NCI-H2029 treated with DMSO at 0.1 percent for 48 hours (cell line): ENCODE measurements around the gene EXOC6.
"Not testable (repeated sequence)": the region's sequence is repeated elsewhere in the genome, so short reads cannot be mapped to it uniquely, and the experiment has no call there.

Experiments used
- DNase-seq: peaks from one replicate; lab custom pipeline; 2025; lab: John Stamatoyannopoulos, UW

EXOC6 gene

DNA sequence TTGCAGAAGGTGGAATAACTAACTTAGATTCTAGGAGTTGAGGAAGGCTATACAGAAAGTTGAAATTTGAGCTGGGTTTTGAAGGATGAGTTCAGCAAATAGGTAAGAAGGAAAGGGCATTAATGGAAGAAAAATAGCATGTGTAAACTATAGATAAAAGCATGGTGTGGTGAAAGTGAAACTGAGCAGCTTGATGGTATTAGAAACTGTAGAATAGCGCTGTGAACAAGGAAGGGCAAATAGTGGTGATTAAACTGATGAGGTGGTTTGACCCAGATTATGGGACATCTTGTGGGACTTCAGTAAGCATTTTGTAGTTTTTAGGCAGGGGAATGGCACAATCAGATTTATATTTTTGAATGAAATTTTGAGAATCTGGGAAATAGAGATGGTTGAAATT is 90.5 kb downstream of the EXOC6 start:
- DNase-seq: no peak

DNA sequence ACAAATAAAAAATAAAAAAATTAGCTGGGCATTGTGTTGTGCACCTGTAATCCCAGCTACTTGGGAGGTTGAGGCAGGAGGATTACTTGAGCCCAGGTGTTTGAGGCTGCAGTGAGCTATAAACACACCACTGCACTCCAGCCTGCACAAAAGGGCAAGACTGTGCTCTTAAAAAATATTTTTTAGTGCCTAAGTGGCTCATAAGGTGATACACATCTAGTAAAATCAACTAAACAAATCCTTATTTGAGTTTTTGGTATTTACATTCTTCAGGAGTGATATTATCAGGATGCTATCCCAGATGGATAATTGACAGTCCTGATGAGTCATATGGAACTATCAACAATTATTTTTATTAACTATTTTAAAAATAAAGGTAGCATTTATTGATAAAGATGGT is 93.9 kb downstream of the EXOC6 start:
- no peak for DNase-seq

DNA sequence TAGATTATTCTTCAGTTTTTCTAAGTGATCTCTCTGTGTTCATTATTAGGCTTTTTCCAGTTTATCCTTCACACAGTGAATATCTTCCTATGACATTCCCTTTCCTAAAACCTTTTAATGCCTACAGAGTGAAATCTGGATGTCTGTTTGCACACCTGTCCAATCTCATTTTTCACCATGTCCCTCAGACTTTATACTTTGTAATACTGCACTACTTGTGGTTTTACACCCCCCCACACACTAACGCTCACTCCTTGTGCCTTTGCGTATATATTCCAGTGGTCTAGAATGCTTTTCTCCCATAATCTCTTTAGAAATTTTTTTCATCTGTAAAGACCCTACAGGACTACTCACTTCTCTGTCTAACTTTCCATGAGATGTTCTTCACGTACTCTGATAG is 98.2 kb downstream of the EXOC6 start:
- no peak for DNase-seq

DNA sequence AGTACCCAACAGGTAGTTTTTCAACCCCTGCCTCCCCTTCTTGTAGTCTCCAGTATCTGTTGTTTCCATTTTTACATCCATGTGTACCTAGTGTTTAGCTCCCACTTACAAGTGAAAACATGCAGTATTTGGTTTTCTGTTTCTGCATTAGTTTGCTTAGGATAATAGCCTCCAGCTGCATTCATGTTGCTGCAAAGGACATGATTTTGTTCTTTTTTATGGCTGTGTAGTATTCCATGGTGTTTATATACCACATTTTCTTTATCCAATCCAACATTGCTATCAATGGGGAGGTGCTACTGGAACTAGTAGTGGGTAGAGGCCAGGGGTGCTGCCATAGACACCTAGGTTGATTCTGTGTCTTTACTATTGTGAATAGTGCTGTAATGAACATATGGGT is 104.3 kb downstream of the EXOC6 start:
- not testable (repeated sequence) for DNase-seq

DNA sequence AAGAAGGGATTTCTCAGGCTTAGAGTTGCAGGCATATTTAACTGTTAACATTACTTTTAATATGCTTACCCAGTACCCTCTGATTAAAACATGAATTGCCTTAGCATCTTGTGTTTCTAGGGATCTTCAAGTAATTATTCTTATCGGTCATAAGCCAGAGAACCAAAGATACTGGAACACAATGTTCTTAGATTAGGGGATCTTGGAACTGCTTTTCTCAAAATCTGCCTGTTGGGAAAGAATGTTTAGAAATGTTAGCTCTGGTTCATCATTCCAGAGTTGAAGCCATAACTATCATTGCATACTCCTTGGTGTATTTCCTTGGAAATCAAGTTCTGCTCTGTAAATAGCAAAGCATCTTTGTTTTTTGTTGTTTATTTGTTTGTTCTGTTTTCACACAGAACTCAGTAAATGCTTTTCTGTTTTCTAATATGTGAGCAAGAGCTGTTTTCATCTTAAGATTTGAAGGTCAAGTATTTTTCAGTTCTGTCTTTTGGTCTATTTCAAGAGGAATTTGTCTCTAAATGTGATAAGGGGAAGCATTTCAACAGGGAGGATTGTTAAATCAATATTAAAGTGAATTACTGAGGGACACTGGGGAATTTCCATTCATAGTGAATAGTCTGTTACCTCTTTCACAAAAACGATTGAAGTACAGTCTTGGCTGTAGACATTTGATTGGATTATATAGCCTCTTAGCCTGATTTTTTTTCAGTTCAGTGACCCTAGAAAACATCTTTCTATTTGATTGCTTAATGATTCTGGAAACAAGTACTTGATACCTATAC is 109.1 kb downstream of the EXOC6 start:
- no peak for DNase-seq

DNA sequence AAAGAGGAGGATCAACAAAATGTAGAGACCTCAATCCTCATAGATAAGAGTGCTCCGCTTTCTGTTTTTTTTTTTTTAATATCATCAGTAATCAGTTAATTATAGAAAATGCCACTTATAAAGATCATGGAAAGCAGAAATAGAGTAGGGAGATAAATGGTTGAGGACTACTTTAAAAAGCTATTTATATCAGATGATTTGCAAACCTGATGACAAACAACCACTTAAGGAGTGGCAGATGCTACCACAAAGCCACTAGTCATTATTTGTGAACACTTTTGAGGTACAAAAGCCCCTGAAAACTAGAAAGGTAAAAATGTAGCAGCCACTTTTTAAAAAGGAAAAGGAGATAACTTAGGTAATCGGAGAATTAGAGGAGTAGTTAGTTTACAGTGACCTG is 113.3 kb downstream of the EXOC6 start:
- no peak for DNase-seq

DNA sequence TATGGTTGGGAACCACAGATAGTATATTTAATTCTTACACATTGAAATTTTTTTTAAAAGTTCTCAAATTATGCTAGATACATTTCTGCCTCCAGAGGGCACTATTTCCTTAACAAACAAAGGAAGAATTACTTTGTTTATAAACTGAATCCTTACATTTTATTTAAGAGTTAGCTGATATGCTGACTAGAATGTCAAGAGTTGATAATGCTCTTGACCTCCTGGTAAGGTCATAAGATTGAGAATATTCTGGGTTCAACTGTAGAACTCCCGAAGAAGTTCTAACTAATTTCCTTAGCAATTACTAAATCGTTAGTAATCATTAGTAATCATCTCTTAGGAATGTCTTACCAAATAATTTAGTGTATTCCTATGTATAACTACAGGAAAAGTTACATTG is 117.0 kb downstream of the EXOC6 start:
- no peak for DNase-seq

DNA sequence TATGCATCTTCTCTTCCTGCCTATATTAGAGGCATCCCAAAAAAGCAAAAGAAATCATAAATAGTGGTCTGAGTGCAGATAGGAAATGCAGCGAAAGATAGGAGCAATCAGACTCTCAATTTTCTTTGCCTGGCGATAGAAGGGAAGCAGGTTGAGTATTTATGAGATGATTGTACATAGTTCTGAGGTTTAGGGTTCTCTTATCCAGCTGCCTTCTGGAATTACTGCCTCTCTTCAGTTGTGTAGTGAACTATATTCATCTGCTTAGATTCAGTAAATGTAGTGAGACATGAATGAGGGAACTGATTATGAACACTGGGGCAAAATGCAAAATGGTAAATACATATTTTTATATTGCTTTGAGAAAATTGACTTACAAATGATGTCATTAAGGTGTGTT is 119.3 kb downstream of the EXOC6 start:
- no peak for DNase-seq

DNA sequence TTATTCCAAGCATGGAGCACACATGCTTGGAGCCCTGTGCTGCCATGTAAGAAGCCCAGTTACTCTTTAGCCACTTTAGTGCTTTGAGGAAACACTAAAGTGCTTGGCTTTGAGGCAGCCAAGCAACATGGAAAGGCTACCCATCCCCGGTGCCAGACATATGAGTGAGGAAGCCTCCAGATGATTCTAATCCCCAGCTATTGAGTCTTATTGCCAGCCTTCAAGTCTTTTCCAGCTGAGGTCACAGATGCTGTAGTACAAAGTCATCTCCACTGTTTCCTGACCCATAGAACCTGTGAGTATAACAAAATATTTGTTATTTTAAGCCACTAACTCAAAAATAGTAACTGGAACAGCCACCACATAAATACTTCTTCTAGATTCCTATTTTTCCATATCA is 120.8 kb downstream of the EXOC6 start:
- DNase-seq: no peak

DNA sequence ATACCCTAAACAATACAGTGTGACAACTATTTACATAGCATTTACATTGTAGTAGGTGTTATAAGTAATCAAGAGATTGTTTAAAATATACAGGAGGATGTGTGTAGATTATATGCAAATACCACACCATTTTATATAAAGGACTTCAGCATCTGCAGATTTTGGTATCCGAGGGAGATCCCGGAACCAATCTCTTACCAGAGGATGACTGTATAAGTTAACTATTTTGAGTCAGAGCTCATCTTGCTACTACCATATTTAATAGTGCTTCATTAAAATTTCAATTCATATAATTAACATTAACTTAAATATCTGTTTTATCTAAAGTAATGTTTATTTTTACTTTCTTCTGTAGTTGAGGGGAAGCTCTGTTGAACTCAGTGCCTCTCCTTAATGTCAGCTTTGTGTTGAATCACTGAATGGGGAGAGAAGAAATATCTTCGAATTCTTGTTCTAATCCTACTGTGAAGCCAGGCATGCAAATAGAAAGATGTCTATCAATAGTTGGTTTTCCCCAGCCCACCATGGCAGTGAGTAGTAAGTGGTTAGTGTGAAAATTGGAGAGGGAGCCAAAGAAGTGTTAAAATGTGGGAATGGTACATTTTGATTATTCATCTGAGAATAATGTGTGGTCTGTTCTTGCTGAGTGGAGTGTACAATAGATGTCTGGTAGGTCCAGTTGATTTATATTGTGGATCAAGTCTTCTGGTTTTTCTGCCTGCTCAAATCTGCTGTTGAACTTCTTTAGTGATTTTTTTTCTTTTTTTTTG is 122.2 kb downstream of the EXOC6 start:
- no peak for DNase-seq

DNA sequence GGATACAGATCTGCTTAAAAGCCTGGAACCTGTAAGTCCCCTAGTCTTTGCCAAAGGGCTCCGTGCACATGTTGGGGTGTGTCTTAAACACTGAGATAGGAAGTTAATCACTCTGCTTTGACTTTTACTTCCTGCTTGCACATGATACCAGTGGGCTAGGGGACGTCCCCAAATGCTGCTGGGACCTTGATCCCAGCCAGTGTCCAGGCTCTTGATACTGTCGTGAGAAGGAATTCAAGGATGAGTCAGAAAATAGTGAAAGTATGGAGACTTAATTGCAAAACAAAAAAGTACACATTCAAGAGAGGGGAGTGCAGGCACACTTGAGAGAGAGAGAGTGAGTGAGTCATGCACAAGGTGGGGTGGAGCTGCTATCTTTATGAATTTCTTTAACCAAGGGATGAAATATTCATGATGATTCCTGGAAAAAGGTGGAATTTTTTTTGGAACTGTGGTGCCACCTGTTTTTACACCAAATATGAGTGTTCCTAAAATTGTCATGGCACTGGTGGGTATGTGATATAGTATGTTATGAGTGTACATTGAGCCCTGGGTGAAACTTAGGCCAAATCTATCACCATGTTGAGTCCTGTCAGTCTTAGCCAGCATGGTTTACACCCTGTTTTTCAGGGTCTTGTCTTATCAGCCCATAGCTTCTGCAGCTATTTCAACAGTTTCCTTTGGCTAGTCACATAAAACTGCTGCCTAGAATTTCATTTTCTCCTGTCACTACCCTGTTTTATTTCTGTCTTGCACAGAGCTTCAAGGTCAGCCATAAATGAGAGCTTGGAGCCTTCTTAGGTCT is 123.9 kb downstream of the EXOC6 start:
- no peak for DNase-seq

DNA sequence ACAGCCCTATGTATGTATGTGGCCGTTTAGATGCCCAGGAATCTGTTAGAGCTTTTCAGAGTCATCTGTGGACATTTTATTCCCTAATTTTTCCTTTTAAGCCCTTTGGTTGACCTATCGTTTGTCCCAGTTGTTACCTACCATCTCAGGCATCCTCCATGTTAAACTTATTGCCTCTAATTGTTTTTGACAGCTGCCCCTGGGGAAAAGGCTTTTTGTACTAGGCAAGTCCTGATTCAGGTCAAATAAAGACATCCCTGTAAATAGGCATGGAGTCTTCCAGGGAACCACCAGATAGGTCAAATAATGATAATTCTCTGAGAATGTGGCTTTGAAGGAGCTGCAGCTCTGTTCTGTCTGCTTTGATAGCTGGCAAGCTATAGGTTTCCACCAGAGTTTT is 124.6 kb downstream of the EXOC6 start:
- DNase-seq: no peak

DNA sequence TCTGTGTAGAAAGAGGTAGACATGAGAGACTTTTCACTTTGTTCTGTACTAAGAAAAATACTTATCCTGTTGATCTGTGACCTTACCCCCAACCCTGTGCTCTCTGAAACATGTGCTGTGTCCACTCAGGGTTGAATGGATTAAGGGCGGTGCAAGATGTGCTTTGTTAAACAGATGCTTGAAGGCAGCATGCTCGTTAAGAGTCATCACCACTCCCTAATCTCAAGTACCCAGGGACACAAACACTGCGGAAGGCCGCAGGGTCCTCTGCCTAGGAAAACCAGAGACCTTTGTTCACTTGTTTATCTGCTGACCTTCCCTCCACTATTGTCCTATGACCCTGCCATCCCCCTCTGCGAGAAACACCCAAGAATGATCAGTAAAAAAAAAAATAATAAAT is 128.0 kb downstream of the EXOC6 start:
- not testable (repeated sequence) for DNase-seq

DNA sequence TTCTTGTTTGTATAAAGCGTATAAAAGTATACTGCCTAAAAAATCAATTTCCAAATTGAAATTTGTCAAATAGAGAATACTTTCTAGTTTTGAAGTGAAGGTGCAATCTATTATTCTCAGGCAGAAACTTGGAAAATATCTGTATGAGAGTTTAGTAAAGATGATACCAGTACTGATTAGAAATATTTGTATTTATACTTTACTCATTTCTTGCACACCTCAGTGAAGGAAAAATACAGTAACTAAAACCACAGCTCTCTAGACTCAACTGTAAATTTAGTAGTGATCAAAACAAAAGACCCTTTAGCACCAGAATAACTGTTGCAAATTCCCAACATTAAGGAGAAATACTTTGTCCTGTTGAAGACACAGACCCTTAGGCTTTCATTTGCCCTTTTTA is 140.9 kb downstream of the EXOC6 start:
- DNase-seq: no peak

DNA sequence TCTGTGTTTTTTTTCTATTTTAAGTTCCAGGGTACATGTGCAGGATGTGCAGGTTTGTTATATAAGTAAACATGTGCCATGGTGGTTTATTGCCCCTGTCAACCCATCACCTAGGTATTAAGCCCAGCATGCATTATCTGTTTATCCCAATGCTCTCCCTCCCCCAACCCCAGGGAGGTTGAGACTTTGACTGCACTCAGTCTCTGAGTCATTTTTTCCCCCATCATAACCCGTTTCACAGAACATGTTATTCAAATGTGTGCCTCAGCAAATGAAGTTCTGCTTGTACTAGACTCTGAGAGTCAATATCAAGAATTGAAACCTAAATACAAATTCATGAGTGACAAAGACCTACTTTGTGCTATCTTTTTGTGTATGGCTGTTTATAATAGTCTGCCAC is 142.3 kb downstream of the EXOC6 start:
- no peak for DNase-seq

DNA sequence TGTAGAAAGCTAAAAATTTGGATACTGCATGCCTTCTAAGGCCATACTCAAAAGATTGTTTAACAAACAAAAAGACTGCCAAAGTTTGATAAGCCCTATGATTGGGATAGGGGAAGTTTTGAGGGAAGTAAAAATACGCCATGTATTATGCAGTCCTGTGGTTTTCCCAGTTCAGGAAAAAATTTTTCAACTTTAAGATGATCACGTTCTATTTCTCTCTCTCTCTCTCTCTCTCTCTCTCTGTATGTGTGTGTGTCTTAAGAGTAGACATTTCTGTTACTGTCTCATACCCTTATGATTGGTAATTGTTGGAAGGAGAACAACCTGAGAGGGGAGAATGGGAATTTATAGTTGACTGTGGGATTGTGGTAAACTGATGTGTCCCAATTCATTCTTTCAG is 143.2 kb downstream of the EXOC6 start:
- no peak for DNase-seq

DNA sequence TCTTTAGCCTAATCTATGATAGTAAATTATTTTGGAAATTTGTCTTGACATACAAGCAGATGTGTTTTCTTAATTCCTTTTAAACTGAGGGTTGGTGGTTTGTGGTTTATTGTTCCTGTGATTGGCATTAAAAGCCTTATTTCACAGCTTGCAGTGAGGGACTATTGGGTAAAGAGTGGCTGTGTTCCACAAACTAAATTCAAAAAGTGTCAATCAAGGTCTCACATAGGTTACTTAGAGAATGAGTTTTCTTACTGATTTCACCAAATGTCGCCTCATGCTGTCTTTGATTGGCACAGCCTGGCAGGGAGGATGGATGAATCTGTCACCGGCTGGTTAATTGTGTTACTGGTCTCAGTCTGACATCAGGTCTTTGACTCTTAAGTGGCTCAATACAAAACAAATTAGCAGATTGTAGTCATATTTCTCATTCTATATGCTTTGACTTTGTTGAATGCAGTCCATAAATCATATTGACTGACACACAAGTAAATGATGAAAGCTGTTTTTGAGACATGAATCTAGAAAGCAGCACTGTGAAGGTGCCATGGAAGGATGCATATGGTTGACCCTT is 145.5 kb downstream of the EXOC6 start:
- no peak for DNase-seq

DNA sequence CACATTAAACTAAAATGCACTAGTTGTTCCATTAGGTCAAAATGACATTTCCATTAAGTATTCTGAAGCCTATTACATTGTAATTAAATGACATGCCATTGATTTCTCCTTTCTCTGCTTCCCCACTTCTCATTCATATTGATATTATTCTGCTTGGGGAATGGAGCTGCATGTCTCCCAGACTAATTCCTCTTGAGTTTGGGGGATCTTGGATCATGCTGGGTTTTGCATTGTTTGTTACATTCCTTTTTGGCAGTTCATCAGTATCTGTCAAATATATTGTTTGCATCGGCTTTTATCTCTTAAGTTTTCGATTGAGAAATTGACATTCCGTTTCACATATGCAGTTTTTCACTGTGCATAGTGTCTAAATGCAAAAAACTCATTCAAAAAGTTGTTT is 147.2 kb downstream of the EXOC6 start:
- no peak for DNase-seq

DNA sequence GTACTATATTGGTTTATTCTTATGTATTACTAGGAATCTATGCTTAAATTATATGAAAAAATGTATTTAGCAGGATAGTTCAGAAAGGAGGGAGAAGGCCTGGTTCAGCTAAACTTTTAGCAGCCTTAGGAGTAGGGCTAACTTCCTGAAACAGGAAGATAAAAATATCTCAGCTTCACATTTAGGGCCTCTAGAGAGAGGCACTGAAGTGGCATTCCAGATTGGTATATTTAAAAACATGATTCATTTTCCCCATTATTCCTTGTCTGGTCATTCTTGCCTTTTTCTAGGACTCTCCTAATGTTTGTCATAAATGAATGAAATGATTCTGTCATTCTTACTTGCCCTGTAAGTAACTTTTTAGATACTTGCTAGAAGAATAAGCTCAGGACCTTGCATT is 149.3 kb downstream of the EXOC6 start:
- DNase-seq: no peak

DNA sequence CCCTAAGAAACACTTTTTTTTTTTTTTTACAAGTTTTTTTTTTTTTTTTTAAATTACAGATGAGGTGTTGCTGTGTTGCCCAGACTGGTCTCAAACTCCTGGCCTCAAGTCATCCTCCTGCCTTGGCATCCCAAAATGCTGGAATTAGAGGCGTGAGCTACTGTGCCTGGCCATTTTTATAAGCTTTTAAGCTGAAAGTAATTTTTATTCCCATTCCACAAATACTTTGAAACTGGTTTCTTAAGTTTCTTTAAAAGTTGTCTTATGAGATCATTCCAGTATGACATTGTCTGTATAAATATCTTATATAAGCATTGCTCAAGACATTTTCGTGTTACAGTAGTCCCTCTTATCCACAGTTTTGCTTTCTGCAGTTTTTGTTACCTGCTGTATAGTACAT is 150.9 kb downstream of the EXOC6 start:
- DNase-seq: no peak

DNA sequence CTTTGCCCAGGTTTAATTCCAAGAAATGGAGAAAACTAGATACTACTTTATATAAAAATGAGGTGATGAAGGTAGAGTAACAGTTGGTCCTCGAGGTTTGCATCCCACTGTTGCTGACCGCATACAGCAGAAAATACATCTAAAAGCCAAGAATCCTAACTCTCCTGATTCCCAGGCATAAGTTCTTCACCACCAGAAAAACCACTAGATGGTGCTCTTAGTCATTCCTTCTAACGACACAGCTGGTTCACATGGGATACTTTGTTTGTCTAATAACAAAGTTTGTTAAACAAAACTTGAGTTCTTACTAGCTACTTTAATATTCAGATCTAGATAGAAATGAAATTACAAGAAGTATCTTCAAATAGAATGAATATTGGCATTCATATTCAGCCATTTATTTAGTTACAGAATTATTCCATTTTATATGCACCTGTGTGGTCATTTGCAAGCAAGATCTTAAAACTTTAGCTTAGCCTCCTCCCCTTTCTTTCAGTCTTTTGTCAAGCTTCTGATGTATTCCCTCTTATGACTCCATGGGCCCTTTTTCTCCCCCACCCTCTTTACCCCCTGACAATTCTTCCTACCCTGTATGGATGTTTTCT is 158.2 kb downstream of the EXOC6 start:
- DNase-seq: no peak

DNA sequence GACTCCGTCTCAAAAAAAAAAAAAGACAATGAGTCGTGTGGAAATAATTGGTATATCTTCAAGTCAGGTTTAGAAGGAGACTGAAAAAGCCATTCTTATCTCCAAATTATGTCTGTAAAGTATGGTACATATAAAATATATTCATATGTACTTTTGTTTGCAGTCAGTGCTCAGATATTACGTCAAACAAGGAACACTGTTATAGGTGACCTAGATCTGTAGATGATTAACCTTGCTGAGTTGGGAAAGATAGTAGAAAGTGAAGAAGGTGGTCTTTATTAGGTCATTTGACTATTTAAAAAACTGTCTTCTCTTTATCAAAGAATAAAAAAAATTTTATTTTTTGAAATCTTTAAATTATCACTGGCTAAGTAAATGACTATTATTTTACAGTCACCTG is 167.4 kb downstream of the EXOC6 start:
- no peak for DNase-seq
